NB4 (cell line): Measurements from ENCODE around the gene SRSF3.
"Not testable (repeated sequence)": the region's sequence is repeated elsewhere in the genome, so short reads cannot be mapped to it uniquely, and the experiment has no call there.

ENCODE experiments used
- DNase-seq: peaks from one replicate; pipeline ENCODE4 v3.0.0; 2010; ENCODE audit warnings: low read depth
- H3K4me3 ChIP-seq: one replicate; pipeline ENCODE4 v1.5.1; 2011; ENCODE audit warnings: mild to moderate bottlenecking, low read depth, low read length, moderate library complexity
- MAX ChIP-seq: IDR thresholded peaks from 2 replicates; pipeline ENCODE4 v1.6.1; 2011; ENCODE audit warnings: low read depth, low read length
- MYC ChIP-seq: IDR thresholded peaks from 2 replicates; pipeline ENCODE4 v1.6.1; 2011; ENCODE audit warnings: low read depth, low read length
- POLR2A ChIP-seq: IDR thresholded peaks from 2 replicates; pipeline ENCODE4 v1.6.1; 2011; ENCODE audit warnings: mild to moderate bottlenecking; ENCODE audit not compliant: insufficient read length; ENCODE audit errors: extremely low read depth
- TF ChIP-seq, protein P1 (sequence below): IDR thresholded peaks from one replicate; pipeline ENCODE4 v1.5.1; 2012; ENCODE audit warnings: low read depth, low read length

The SRSF3 gene

DNA sequence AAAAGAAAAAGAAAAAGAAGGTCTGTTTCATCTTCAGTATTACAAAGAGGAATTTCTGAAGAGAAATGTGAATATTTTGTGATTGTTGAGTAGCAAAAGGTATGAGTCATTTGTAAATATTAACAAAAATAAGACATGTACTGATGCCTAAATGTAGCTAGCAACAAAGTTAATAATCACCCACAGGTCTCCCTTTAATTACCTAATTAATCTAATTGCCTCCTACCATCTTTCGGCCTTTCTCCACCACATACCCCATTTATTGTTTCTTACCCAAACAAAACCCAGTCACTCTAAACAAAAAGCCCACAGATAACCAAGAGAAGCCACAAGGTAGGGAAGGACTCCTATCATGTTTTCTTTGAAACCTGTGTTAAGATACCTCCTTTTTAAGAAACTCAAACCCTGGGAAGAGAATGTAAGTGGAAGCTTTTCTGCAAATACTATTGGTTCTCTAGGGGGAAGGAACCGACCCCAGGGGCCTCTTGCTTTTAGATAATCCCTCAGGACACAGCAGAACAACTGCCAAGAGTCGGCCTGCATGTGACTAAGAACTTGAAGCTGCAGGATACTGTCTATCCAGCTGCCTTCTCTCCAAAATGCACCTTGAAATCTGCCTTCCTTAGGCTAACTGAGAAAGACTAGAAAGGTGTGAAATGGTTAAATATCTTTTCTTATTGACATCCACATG lies 30.8 kb upstream of the SRSF3 start:
- TF ChIP-seq MAX (no peak), POLR2A (no peak), MYC (no peak)
- TF ChIP-seq, protein P1, sequence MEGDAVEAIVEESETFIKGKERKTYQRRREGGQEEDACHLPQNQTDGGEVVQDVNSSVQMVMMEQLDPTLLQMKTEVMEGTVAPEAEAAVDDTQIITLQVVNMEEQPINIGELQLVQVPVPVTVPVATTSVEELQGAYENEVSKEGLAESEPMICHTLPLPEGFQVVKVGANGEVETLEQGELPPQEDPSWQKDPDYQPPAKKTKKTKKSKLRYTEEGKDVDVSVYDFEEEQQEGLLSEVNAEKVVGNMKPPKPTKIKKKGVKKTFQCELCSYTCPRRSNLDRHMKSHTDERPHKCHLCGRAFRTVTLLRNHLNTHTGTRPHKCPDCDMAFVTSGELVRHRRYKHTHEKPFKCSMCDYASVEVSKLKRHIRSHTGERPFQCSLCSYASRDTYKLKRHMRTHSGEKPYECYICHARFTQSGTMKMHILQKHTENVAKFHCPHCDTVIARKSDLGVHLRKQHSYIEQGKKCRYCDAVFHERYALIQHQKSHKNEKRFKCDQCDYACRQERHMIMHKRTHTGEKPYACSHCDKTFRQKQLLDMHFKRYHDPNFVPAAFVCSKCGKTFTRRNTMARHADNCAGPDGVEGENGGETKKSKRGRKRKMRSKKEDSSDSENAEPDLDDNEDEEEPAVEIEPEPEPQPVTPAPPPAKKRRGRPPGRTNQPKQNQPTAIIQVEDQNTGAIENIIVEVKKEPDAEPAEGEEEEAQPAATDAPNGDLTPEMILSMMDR: no peak
- peak; percentile 72 for DNase-seq
- H3K4me3 ChIP-seq: no peak overlapping the region

GRCh38 chr6:36563928-36564284 lies 30.3 kb upstream of the SRSF3 start:
- TF ChIP-seq POLR2A (no peak), MYC (no peak), MAX (no peak)
- TF ChIP-seq, protein P1: no peak
- DNase-seq: no peak
- H3K4me3 ChIP-seq: no peak overlapping the region

DNA sequence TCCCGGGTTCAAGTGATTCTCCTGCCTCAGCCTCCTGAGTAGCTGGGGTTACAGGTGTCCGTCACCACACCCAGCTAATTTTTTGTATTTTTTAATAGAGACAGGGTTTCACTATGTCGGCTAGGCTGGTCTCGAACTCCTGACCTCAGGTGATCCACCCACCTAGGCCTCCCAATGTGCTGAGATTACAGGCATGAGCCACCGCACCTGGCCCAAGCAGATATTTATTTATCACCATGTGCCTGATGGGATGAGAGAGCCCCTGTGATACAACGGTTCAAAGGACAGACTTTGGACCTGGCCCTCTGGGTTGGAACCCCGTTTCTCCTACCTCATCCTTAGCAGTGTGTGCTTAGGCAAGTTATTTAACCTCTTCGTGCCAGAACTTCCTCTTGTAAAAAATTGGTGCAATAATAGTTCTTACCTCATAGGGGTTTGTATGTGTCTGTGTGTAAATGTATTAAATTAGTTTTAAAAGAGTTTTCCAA lies 27.7 kb upstream of the SRSF3 start:
- H3K4me3 ChIP-seq: no peak overlapping the region
- peak; percentile 38 for DNase-seq
- TF ChIP-seq POLR2A (no peak), MYC (no peak), MAX (no peak)
- TF ChIP-seq, protein P1: no peak

GRCh38 chr6:36570264-36570663 lies 23.9 kb upstream of the SRSF3 start:
- no peak for TF ChIP-seq POLR2A
- TF ChIP-seq MYC: no peak
- no peak for TF ChIP-seq MAX
- TF ChIP-seq, protein P1: no peak
- H3K4me3 ChIP-seq: no peak overlapping the region
- DNase-seq: no peak

GRCh38 chr6:36571122-36572043 lies 22.8 kb upstream of the SRSF3 start:
- TF ChIP-seq, protein P1: no peak
- TF ChIP-seq MYC (no peak), MAX (no peak), POLR2A (no peak)
- H3K4me3 ChIP-seq: no peak overlapping the region
- no peak for DNase-seq

DNA sequence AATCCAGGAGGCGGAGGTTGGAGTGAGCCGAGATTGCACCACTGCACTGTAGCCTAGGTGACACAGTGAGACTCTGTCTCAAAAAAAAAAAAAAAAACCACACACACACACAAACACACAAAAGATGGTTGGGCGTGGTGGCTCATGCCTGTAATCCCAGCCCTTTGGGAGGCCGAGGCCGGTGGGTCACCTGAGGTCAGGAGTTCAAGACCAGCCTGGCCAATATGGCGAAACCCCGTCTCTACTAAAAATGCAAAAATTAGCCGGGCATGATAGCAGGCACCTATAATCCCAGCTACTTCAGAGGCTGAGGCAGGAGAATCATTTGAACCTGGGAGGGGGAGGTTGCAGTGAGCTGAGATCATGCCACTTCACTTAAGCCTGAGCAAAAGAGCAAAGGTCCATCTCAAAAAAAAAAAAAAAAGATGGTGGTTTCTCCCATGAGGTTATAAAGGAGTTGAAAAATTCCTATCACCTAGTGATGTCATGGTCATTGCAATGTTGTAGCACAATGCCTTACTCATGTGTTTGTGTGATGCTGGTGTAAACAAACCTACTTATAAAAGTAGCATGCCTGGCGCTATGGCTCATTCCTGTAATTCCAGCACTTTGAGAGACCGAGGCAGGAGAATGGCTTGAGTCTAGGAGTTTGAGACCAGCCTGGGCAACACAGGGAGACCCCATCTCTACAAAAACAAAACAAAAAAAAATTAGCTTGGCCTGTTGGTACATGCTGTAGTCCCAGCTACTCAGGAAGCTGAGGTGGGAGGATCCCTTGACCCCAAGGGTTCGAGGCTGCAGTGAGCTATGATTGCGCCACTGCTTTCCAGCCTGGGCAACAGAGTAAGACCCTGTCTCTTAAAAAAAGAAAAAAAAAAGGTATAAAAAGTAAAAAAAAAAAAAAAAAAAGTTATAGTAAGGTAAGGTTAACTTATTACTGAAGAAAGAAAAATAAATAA lies 21.5 kb upstream of the SRSF3 start:
- not testable (repeated sequence) for H3K4me3 ChIP-seq, DNase-seq
